GM21390 (cell line): Measurements from ENCODE around the gene NAALADL2.
"Not testable (repeated sequence)": the region's sequence is repeated elsewhere in the genome, so short reads cannot be mapped to it uniquely, and the experiment has no call there.

Experiments used
- ATAC-seq: cut with Tn5 transposase; IDR thresholded peaks from one replicate; pipeline ENCODE4 v1.9.1; 2021; ENCODE audit not compliant: unreplicated experiment

The NAALADL2 gene

GRCh38 chr3:175528693-175529092 lies 669.6 kb downstream of the NAALADL2 start:
- not testable (repeated sequence) for ATAC-seq

- no peak for ATAC-seq
Observed at GRCh38 chr3:175535351-175535750, 676.2 kb downstream of the NAALADL2 start.

- no peak for ATAC-seq
Observed at GRCh38 chr3:175546115-175546514, 687.0 kb downstream of the NAALADL2 start.

- no peak for ATAC-seq
Observed at GRCh38 chr3:175552929-175553328, 693.8 kb downstream of the NAALADL2 start.

- no peak for ATAC-seq
Observed at GRCh38 chr3:175554801-175555200, 695.7 kb downstream of the NAALADL2 start.

- no peak for ATAC-seq
Observed at GRCh38 chr3:175558261-175558660, 699.1 kb downstream of the NAALADL2 start.

GRCh38 chr3:175564363-175564762 lies 705.2 kb downstream of the NAALADL2 start:
- no peak for ATAC-seq

GRCh38 chr3:175571096-175571495 lies 712.0 kb downstream of the NAALADL2 start:
- ATAC-seq: no peak

GRCh38 chr3:175573226-175573625 lies 714.1 kb downstream of the NAALADL2 start:
- no peak for ATAC-seq

GRCh38 chr3:175580318-175580717 lies 721.2 kb downstream of the NAALADL2 start:
- no peak for ATAC-seq

- ATAC-seq: no peak
Observed at GRCh38 chr3:175585898-175586297, 726.8 kb downstream of the NAALADL2 start.

- no peak for ATAC-seq
Observed at GRCh38 chr3:175590745-175591144, 731.6 kb downstream of the NAALADL2 start.

GRCh38 chr3:175591375-175591774 lies 732.2 kb downstream of the NAALADL2 start:
- ATAC-seq: no peak

GRCh38 chr3:175593331-175593730 lies 734.2 kb downstream of the NAALADL2 start:
- ATAC-seq: no peak

- no peak for ATAC-seq
Observed at GRCh38 chr3:175598740-175599139, 739.6 kb downstream of the NAALADL2 start.

GRCh38 chr3:175601521-175601920 lies 742.4 kb downstream of the NAALADL2 start:
- no peak for ATAC-seq

GRCh38 chr3:175605851-175606250 lies 746.7 kb downstream of the NAALADL2 start:
- ATAC-seq: no peak

GRCh38 chr3:175606650-175607318 lies 747.6 kb downstream of the NAALADL2 start:
- ATAC-seq: no peak

- ATAC-seq: no peak
Observed at GRCh38 chr3:175608356-175608755, 749.2 kb downstream of the NAALADL2 start.

GRCh38 chr3:175608911-175609310 lies 749.8 kb downstream of the NAALADL2 start:
- no peak for ATAC-seq

- no peak for ATAC-seq
Observed at GRCh38 chr3:175612487-175613196, 753.5 kb downstream of the NAALADL2 start.

- not testable (repeated sequence) for ATAC-seq
Observed at GRCh38 chr3:175614107-175614506, 755.0 kb downstream of the NAALADL2 start.

GRCh38 chr3:175617247-175617646 lies 758.1 kb downstream of the NAALADL2 start:
- ATAC-seq: no peak
